ENCODE data around the gene NPR2.

NPR2 gene

GRCh38 chr9:35771534-35771933 lies 19.9 kb upstream of the NPR2 start:
- H3K36me3 ChIP-seq (ENCODE audit: insufficient read depth, low read length), result no peaks in the 10 kb centered on the region

GRCh38 chr9:35771943-35772342 lies 19.4 kb upstream of the NPR2 start:
- Histone ChIP-seq H3K27me3 (ENCODE audit: insufficient read depth, low read length) (no peaks in the 10 kb centered on the region), H3K4me1 (ENCODE audit: insufficient read depth, low read length) (peaks cover 4% of the 10 kb centered on the region), H2AFZ (ENCODE audit: low read depth, low read length) (no peak overlapping the region), H3K9me3 (ENCODE audit: low read length) (no peaks in the 10 kb centered on the region), H3K36me3 (ENCODE audit: insufficient read depth, low read length) (no peaks in the 10 kb centered on the region), H3K4me3 (ENCODE audit: low read length) (no peak overlapping the region)

More at GRCh38 chr9:35771534-35771933, 19.9 kb upstream of the NPR2 start:
- H3K4me3 ChIP-seq (ENCODE audit: low read length), result no peak overlapping the region
- peaks cover 4% of the 10 kb centered on the region for H3K4me1 ChIP-seq (ENCODE audit: insufficient read depth, low read length)
- H2AFZ ChIP-seq (ENCODE audit: low read depth, low read length), result no peak overlapping the region
- no peaks in the 10 kb centered on the region for H3K9me3 ChIP-seq (ENCODE audit: low read length)
- no peaks in the 10 kb centered on the region for H3K27me3 ChIP-seq (ENCODE audit: insufficient read depth, low read length)

GRCh38 chr9:35774907-35775635 lies 16.3 kb upstream of the NPR2 start:
- Histone ChIP-seq H3K27me3 (ENCODE audit: insufficient read depth, low read length) (no peaks in the 10 kb centered on the region), H3K4me1 (ENCODE audit: insufficient read depth, low read length) (peaks cover 4% of the 10 kb centered on the region), H3K4me3 (ENCODE audit: low read length) (no peak overlapping the region), H3K9me3 (ENCODE audit: low read length) (no peaks in the 10 kb centered on the region), H3K36me3 (ENCODE audit: insufficient read depth, low read length) (no peaks in the 10 kb centered on the region), H2AFZ (ENCODE audit: low read depth, low read length) (peak overlapping the region; percentile 32)

GRCh38 chr9:35776018-35776417 lies 15.4 kb upstream of the NPR2 start:
- peak overlapping the region; percentile 32 for H2AFZ ChIP-seq (ENCODE audit: low read depth, low read length)
- H3K27me3 ChIP-seq (ENCODE audit: insufficient read depth, low read length), result no peaks in the 10 kb centered on the region
- no peaks in the 10 kb centered on the region for H3K9me3 ChIP-seq (ENCODE audit: low read length)
- H3K4me1 ChIP-seq (ENCODE audit: insufficient read depth, low read length), result peaks cover 4% of the 10 kb centered on the region
- H3K4me3 ChIP-seq (ENCODE audit: low read length), result no peak overlapping the region
- H3K36me3 ChIP-seq (ENCODE audit: insufficient read depth, low read length), result no peaks in the 10 kb centered on the region

- Histone ChIP-seq H2AFZ (ENCODE audit: low read depth, low read length) (no peak overlapping the region), H3K4me3 (ENCODE audit: low read length) (no peak overlapping the region), H3K27me3 (ENCODE audit: insufficient read depth, low read length) (no peaks in the 10 kb centered on the region), H3K9me3 (ENCODE audit: low read length) (no peaks in the 10 kb centered on the region), H3K4me1 (ENCODE audit: insufficient read depth, low read length) (peaks cover 4% of the 10 kb centered on the region), H3K36me3 (ENCODE audit: insufficient read depth, low read length) (no peaks in the 10 kb centered on the region)
Observed at GRCh38 chr9:35778496-35778895, 12.9 kb upstream of the NPR2 start.

GRCh38 chr9:35781066-35781465 lies 10.3 kb upstream of the NPR2 start:
- Histone ChIP-seq H3K4me1 (ENCODE audit: insufficient read depth, low read length) (peaks cover under 1% of the 10 kb centered on the region), H2AFZ (ENCODE audit: low read depth, low read length) (no peak overlapping the region), H3K36me3 (ENCODE audit: insufficient read depth, low read length) (no peaks in the 10 kb centered on the region), H3K27me3 (ENCODE audit: insufficient read depth, low read length) (no peaks in the 10 kb centered on the region), H3K4me3 (ENCODE audit: low read length) (no peak overlapping the region), H3K9me3 (ENCODE audit: low read length) (no peaks in the 10 kb centered on the region)

- no peaks in the 10 kb centered on the region for H3K9me3 ChIP-seq (ENCODE audit: low read length)
- no peak overlapping the region for H2AFZ ChIP-seq (ENCODE audit: low read depth, low read length)
- no peaks in the 10 kb centered on the region for H3K27me3 ChIP-seq (ENCODE audit: insufficient read depth, low read length)
- H3K36me3 ChIP-seq (ENCODE audit: insufficient read depth, low read length), result no peaks in the 10 kb centered on the region
- no peaks in the 10 kb centered on the region for H3K4me1 ChIP-seq (ENCODE audit: insufficient read depth, low read length)
- H3K4me3 ChIP-seq (ENCODE audit: low read length), result no peak overlapping the region
Observed at GRCh38 chr9:35783418-35783817, 8.0 kb upstream of the NPR2 start.

GRCh38 chr9:35789541-35789940 lies 1.9 kb upstream of the NPR2 start:
- Histone ChIP-seq H3K9me3 (ENCODE audit: low read length) (no peaks in the 10 kb centered on the region), H3K4me3 (ENCODE audit: low read length) (no peak overlapping the region), H3K4me1 (ENCODE audit: insufficient read depth, low read length) (peaks cover 7% of the 10 kb centered on the region), H3K36me3 (ENCODE audit: insufficient read depth, low read length) (no peaks in the 10 kb centered on the region), H3K27me3 (ENCODE audit: insufficient read depth, low read length) (peaks cover 3% of the 10 kb centered on the region), H2AFZ (ENCODE audit: low read depth, low read length) (no peak overlapping the region)

GRCh38 chr9:35790025-35790384 lies 1.4 kb upstream of the NPR2 start:
- no peak overlapping the region for H3K4me3 ChIP-seq (ENCODE audit: low read length)
- no peaks in the 10 kb centered on the region for H3K9me3 ChIP-seq (ENCODE audit: low read length)

GRCh38 chr9:35790385-35791296 lies 750 bp upstream of the NPR2 start:
- Histone ChIP-seq H3K4me1 (ENCODE audit: insufficient read depth, low read length) (peaks cover 7% of the 10 kb centered on the region), H3K4me3 (ENCODE audit: low read length) (no peak overlapping the region), H3K9me3 (ENCODE audit: low read length) (no peaks in the 10 kb centered on the region), H2AFZ (ENCODE audit: low read depth, low read length) (peak overlapping the region; percentile 10), H3K27me3 (ENCODE audit: insufficient read depth, low read length) (peaks cover 3% of the 10 kb centered on the region), H3K36me3 (ENCODE audit: insufficient read depth, low read length) (no peaks in the 10 kb centered on the region)

More at GRCh38 chr9:35790025-35790384, 1.4 kb upstream of the NPR2 start:
- Histone ChIP-seq H3K4me1 (ENCODE audit: insufficient read depth, low read length) (peaks cover 7% of the 10 kb centered on the region), H3K27me3 (ENCODE audit: insufficient read depth, low read length) (peaks cover 3% of the 10 kb centered on the region), H3K36me3 (ENCODE audit: insufficient read depth, low read length) (no peaks in the 10 kb centered on the region), H2AFZ (ENCODE audit: low read depth, low read length) (no peak overlapping the region)

- Histone ChIP-seq H3K4me3 (ENCODE audit: low read length) (no peak overlapping the region), H3K36me3 (ENCODE audit: insufficient read depth, low read length) (no peaks in the 10 kb centered on the region), H3K9me3 (ENCODE audit: low read length) (no peaks in the 10 kb centered on the region), H3K4me1 (ENCODE audit: insufficient read depth, low read length) (peaks cover 7% of the 10 kb centered on the region), H3K27me3 (ENCODE audit: insufficient read depth, low read length) (peaks cover 6% of the 10 kb centered on the region), H2AFZ (ENCODE audit: low read depth, low read length) (no peak overlapping the region)
Observed at GRCh38 chr9:35792024-35792813, 828 bp downstream of the NPR2 start.

- Histone ChIP-seq H3K36me3 (ENCODE audit: insufficient read depth, low read length) (no peaks in the 10 kb centered on the region), H3K9me3 (ENCODE audit: low read length) (no peaks in the 10 kb centered on the region), H2AFZ (ENCODE audit: low read depth, low read length) (no peak overlapping the region), H3K4me1 (ENCODE audit: insufficient read depth, low read length) (peaks cover 7% of the 10 kb centered on the region), H3K27me3 (ENCODE audit: insufficient read depth, low read length) (peaks cover 6% of the 10 kb centered on the region), H3K4me3 (ENCODE audit: low read length) (no peak overlapping the region)
Observed at GRCh38 chr9:35792826-35793225, 1.4 kb downstream of the NPR2 start.

- Histone ChIP-seq H3K4me1 (ENCODE audit: insufficient read depth, low read length) (peaks cover 7% of the 10 kb centered on the region), H3K27me3 (ENCODE audit: insufficient read depth, low read length) (peaks cover 6% of the 10 kb centered on the region), H3K9me3 (ENCODE audit: low read length) (no peaks in the 10 kb centered on the region), H3K4me3 (ENCODE audit: low read length) (no peak overlapping the region), H2AFZ (ENCODE audit: low read depth, low read length) (no peak overlapping the region), H3K36me3 (ENCODE audit: insufficient read depth, low read length) (no peaks in the 10 kb centered on the region)
Observed at GRCh38 chr9:35793461-35793860, 2.1 kb downstream of the NPR2 start.
